HG02885 (cell line): ENCODE results near the gene CRYBB2.
"Not testable (repeated sequence)": the region's sequence is repeated elsewhere in the genome, so short reads cannot be mapped to it uniquely, and the experiment has no call there.

ENCODE experiments used
- ATAC-seq: cut with Tn5 transposase; IDR thresholded peaks from one replicate; pipeline ENCODE4 v1.9.1; 2021; ENCODE audit warnings: mild to moderate bottlenecking; ENCODE audit not compliant: unreplicated experiment, poor library complexity

Gene CRYBB2

GRCh38 chr22:25219211-25219689, at the start of gene CRYBB2:
TSS of gene CRYBB2 (plus strand) at chr22:25219639. CDS start at chr22:25221430, 1,791 bp downstream.
- ATAC-seq, result no peak

GRCh38 chr22:25170426-25170980, 48.9 kb upstream of the CRYBB2 start:
- no peak for ATAC-seq

- ATAC-seq, result no peak
Observed at GRCh38 chr22:25172153-25172552, 47.3 kb upstream of the CRYBB2 start.

GRCh38 chr22:25174156-25174887, 45.1 kb upstream of the CRYBB2 start:
- no peak for ATAC-seq

- ATAC-seq, result no peak
Observed at GRCh38 chr22:25174888-25175411, 44.5 kb upstream of the CRYBB2 start.

- no peak for ATAC-seq
Observed at GRCh38 chr22:25176175-25176574, 43.3 kb upstream of the CRYBB2 start.

GRCh38 chr22:25176799-25177198, 42.6 kb upstream of the CRYBB2 start:
- ATAC-seq, result no peak

GRCh38 chr22:25177226-25177625, 42.2 kb upstream of the CRYBB2 start:
- no peak for ATAC-seq

GRCh38 chr22:25177895-25178294, 41.5 kb upstream of the CRYBB2 start:
- ATAC-seq, result no peak

- ATAC-seq, result not testable (repeated sequence)
Observed at GRCh38 chr22:25178348-25178747, 41.1 kb upstream of the CRYBB2 start.

GRCh38 chr22:25178869-25179631, 40.4 kb upstream of the CRYBB2 start:
- ATAC-seq, result not testable (repeated sequence)

- ATAC-seq, result no peak
Observed at GRCh38 chr22:25182131-25183110, 37.0 kb upstream of the CRYBB2 start.

GRCh38 chr22:25183949-25184619, 35.4 kb upstream of the CRYBB2 start:
- ATAC-seq, result no peak

GRCh38 chr22:25186140-25186539, 33.3 kb upstream of the CRYBB2 start:
- ATAC-seq, result no peak

- ATAC-seq, result no peak
Observed at GRCh38 chr22:25187469-25187868, 32.0 kb upstream of the CRYBB2 start.

- ATAC-seq, result no peak
Observed at GRCh38 chr22:25192406-25192805, 27.0 kb upstream of the CRYBB2 start.

GRCh38 chr22:25193130-25193529, 26.3 kb upstream of the CRYBB2 start:
- ATAC-seq, result no peak

- ATAC-seq, result no peak
Observed at GRCh38 chr22:25193548-25193947, 25.9 kb upstream of the CRYBB2 start.

GRCh38 chr22:25196326-25196725, 23.1 kb upstream of the CRYBB2 start:
- no peak for ATAC-seq
